Suprapubic skin (tissue), 4 donors: ENCODE data around the gene TMEM156. TPM values are rescaled to one million over a fixed set of nuclear protein-coding genes. Genes with fewer than 3 reads are reported as not detected.

ENCODE experiments used
- DNase-seq, 2 donors: peaks; one replicate each; pipeline ENCODE4 v3.0.0-alpha.2; 2019; ENCODE audit warnings: low spot score in 2 of 2
- H3K27ac ChIP-seq: fragments of 200-600 bp; sonication (generic); one replicate; pipeline ENCODE4 v1.5.1; 2019
- H3K27me3 ChIP-seq: fragments of 200-600 bp; sonication (generic); one replicate; pipeline ENCODE4 v1.5.1; 2019
- H3K36me3 ChIP-seq: fragments of 200-600 bp; sonication (generic); one replicate; pipeline ENCODE4 v1.5.1; 2019
- H3K4me1 ChIP-seq: fragments of 200-600 bp; sonication (generic); one replicate; pipeline ENCODE4 v1.5.1; 2019
- H3K4me3 ChIP-seq: fragments of 200-600 bp; sonication (generic); one replicate; pipeline ENCODE4 v1.5.1; 2019; ENCODE audit warnings: mild to moderate bottlenecking
- H3K9me3 ChIP-seq: fragments of 200-600 bp; sonication (generic); one replicate; pipeline ENCODE4 v1.5.1; 2019
- EP300 ChIP-seq: sonication (generic); formaldehyde crosslinking; IDR thresholded peaks from one replicate; pipeline ENCODE4 v1.6.1; 2017; ENCODE audit warnings: antibody characterized with exemption
- POLR2A ChIP-seq, 2 donors: fragments of 450-650 bp; IDR thresholded peaks; one replicate each; pipeline ENCODE4 v1.6.1; 2017; ENCODE audit warnings: antibody characterized with exemption in 2 of 2, mild to moderate bottlenecking in 2 of 2, moderate library complexity in 2 of 2
- POLR2AphosphoS5 ChIP-seq, 3 donors: sonication (generic); formaldehyde crosslinking; IDR thresholded peaks; one replicate each; pipeline ENCODE4 v1.6.1; 2017; ENCODE audit warnings: antibody characterized with exemption in 3 of 3
- WGBS: methylation state at CpG from one replicate; pipeline ENCODE4 v1.1.5; 2018; 5-methylcytosine and 5-hydroxymethylcytosine counted together
- total RNA-seq, 4 donors: library from RNA; depleted of rRNA; stranded (reverse); fragments of >200 nt; gene quantifications; one replicate each; pipeline ENCODE4 v1.1.0, GENCODE V29; 2016
- TF ChIP-seq, protein P1 (sequence below), 2 donors: fragments of 200-600 bp in 1 of 2; fragments of 450-650 bp in 1 of 2; sonication (generic) in 1 of 2; IDR thresholded peaks; one replicate each; pipeline ENCODE4 v1.5.1; 2016 to 2019; ENCODE audit warnings: antibody characterized with exemption in 2 of 2, mild to moderate bottlenecking in 1 of 2, moderate library complexity in 1 of 2

TMEM156 gene
- total RNA-seq, 4 donors from 2014 or later = not detected

DNA sequence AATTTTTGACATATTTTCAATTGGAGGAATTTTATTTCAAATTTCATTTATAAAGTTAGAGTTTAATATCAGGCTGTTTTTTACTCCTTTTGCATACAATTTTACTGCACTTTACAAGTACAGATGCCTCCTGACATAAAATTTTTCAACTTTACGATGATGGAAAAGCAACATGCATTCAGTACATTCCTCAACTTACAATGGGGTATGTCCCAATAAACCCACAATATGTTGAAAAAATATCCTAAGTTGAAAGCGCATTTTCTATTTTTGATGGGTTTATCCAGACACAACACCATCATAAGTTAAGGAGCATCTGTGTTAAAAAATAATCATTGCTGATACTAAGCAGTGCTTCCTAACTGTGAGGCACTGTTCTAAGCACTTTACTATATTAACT lies 34.2 kb upstream of the TMEM156 start:
- Histone ChIP-seq H3K27ac (no peak overlapping the region), H3K36me3 (no peaks in the 10 kb centered on the region), H3K4me3 (no peak overlapping the region), H3K9me3 (no peaks in the 10 kb centered on the region), H3K4me1 (peaks cover 4% of the 10 kb centered on the region), H3K27me3 (no peaks in the 10 kb centered on the region)
- 98% methylated on average over 2 of the region's 2 CpGs for whole genome bisulfite sequencing
- no peak for DNase-seq
- TF ChIP-seq POLR2AphosphoS5 (IDR thresholded peaks at IDR 0.05) (no peak), POLR2A (IDR thresholded peaks at IDR 0.05) (no peak), EP300 (no peak)
- TF ChIP-seq, protein P1, sequence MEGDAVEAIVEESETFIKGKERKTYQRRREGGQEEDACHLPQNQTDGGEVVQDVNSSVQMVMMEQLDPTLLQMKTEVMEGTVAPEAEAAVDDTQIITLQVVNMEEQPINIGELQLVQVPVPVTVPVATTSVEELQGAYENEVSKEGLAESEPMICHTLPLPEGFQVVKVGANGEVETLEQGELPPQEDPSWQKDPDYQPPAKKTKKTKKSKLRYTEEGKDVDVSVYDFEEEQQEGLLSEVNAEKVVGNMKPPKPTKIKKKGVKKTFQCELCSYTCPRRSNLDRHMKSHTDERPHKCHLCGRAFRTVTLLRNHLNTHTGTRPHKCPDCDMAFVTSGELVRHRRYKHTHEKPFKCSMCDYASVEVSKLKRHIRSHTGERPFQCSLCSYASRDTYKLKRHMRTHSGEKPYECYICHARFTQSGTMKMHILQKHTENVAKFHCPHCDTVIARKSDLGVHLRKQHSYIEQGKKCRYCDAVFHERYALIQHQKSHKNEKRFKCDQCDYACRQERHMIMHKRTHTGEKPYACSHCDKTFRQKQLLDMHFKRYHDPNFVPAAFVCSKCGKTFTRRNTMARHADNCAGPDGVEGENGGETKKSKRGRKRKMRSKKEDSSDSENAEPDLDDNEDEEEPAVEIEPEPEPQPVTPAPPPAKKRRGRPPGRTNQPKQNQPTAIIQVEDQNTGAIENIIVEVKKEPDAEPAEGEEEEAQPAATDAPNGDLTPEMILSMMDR (IDR thresholded peaks at IDR 0.05) = no peak

DNA sequence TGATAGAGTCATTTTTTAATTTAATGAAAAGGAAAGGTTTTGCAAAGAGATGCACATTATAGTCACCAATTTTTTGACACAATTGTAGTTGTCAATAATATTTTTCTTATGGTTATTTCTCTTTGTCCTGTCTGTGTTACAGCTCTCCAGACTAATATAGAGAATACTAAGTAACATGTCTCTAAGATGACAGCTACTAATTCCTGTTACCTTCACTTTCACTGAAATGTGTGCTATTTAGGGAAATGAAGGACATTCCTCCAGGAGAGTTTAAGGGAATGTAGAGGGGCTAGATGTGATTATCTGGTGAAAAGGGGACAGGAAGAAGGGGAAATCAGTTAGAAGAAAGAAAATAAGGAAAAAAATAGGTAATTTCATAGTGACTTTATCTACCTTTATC lies 31.2 kb upstream of the TMEM156 start:
- no peaks in the 10 kb centered on the region for H3K36me3 ChIP-seq
- DNase-seq = no peak
- H3K27me3 ChIP-seq = no peaks in the 10 kb centered on the region
- no peak overlapping the region for H3K4me3 ChIP-seq
- no peak overlapping the region for H3K27ac ChIP-seq
- TF ChIP-seq, protein P1 (IDR thresholded peaks at IDR 0.05) = no peak
- TF ChIP-seq POLR2A (IDR thresholded peaks at IDR 0.05) (no peak), POLR2AphosphoS5 (IDR thresholded peaks at IDR 0.05) (no peak), EP300 (no peak)
- peaks cover 4% of the 10 kb centered on the region for H3K4me1 ChIP-seq
- no peaks in the 10 kb centered on the region for H3K9me3 ChIP-seq

DNA sequence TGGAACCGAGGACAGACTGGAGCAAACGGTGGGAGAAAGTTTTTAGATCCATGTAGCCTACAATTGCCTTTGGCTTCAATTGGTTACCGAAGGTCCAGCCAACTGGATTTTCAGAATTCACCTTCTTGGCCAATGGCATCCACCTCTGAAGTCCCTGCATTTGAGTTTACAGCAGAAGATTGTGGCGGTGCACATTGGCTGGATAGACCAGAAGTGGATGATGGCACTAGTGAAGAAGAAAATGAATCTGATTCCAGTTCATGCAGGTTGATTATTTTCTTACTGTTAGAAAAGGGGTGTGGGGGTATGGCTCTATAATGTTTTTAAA lies 30.5 kb upstream of the TMEM156 start:
- no peaks in the 10 kb centered on the region for H3K9me3 ChIP-seq
- 74% methylated on average over 4 of the region's 4 CpGs for WGBS
- H3K4me3 ChIP-seq = no peak overlapping the region
- H3K27me3 ChIP-seq = no peaks in the 10 kb centered on the region
- H3K36me3 ChIP-seq = no peaks in the 10 kb centered on the region
- no peak for DNase-seq
- H3K4me1 ChIP-seq = peaks cover 4% of the 10 kb centered on the region
- no peak overlapping the region for H3K27ac ChIP-seq
- TF ChIP-seq EP300 (no peak), POLR2AphosphoS5 (IDR thresholded peaks at IDR 0.05) (no peak), POLR2A (IDR thresholded peaks at IDR 0.05) (no peak)
- TF ChIP-seq, protein P1 (IDR thresholded peaks at IDR 0.05) = no peak

DNA sequence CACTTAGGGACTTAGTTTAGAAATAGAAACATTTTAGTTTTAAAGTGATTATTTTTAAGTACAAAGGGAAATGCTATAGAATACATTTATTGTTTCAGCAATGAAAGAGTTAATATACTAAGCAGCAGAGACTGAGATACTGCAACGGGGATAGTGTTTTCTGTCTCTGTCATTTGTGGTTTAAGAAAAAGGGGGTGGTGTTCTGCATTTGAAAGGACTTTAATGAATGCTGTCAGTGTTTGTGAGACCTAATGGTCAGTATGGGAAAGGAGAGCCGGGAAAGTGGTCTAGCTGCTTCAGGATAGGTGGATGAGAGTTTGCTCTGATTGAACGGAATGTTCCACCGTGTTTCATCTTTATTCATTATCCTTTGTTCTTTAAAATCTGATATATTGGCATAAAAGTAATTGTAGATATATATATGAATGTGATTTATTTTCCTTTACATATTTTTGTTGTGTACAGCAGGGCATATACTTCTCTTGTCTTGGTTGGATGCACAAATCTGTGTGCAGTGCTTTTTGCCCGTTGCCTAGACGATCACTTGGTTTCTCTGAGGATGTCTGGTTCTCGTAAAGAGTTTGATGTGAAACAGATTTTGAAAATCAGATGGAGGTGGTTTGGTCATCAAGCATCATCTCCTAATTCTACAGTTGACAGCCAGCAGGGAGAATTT lies 30.0 kb upstream of the TMEM156 start, which contains the start of gene KLHL5:
KLHL5 (plus strand) TSS at position 139 of the 676 bp plus-strand sequence; CDS start at position 560, 421 bp downstream.
- peaks cover 4% of the 10 kb centered on the region for H3K4me1 ChIP-seq
- TF ChIP-seq, protein P1 (IDR thresholded peaks at IDR 0.05) = no peak
- no peak for TF ChIP-seq EP300
- no peak for TF ChIP-seq POLR2A (IDR thresholded peaks at IDR 0.05)
- no peak for TF ChIP-seq POLR2AphosphoS5 (IDR thresholded peaks at IDR 0.05)
- 47% methylated on average over 7 of the region's 7 CpGs for WGBS
- no peaks in the 10 kb centered on the region for H3K27me3 ChIP-seq
- no peak within 1 kb of the TSS for H3K27ac ChIP-seq
- no peak for DNase-seq
- H3K9me3 ChIP-seq = no peaks in the 10 kb centered on the region
- H3K36me3 ChIP-seq = no peaks in the 10 kb centered on the region
- no peak within 1 kb of the TSS for H3K4me3 ChIP-seq

DNA sequence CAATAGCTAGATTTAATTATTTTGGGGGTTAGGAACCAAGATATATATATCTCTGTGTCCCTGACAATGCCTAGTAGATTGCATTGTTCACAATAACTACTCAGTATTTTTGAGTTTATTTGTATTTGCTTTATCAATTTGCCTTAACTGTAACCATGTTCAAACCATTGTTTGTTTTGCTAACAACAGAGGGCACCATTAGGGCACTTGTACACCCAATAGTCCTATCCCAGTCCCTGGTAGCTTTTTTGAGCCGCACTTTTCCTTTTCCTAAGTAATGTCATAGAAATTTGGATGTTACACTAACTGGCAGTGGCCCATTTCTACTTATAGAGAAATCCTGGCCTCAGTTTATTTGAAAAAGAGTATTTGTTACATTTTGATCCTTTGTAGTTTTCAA lies 29.2 kb upstream of the TMEM156 start:
- no peak overlapping the region for H3K4me3 ChIP-seq
- DNase-seq = no peak
- H3K9me3 ChIP-seq = no peaks in the 10 kb centered on the region
- TF ChIP-seq, protein P1 (IDR thresholded peaks at IDR 0.05) = no peak
- TF ChIP-seq EP300 (no peak), POLR2A (IDR thresholded peaks at IDR 0.05) (no peak), POLR2AphosphoS5 (IDR thresholded peaks at IDR 0.05) (no peak)
- no peaks in the 10 kb centered on the region for H3K36me3 ChIP-seq
- WGBS = 97% methylated on average over 1 of the region's 1 CpG
- no peak overlapping the region for H3K27ac ChIP-seq
- no peaks in the 10 kb centered on the region for H3K27me3 ChIP-seq
- peaks cover 4% of the 10 kb centered on the region for H3K4me1 ChIP-seq
